Muscle layer of duodenum (tissue), 2 donors: ENCODE results near the gene DZIP3.
"Not testable (repeated sequence)": the region's sequence is repeated elsewhere in the genome, so short reads cannot be mapped to it uniquely, and the experiment has no call there.

Source experiments
- H3K27ac ChIP-seq: one replicate; pipeline ENCODE4 v1.7.0; 2013; ENCODE audit warnings: mild to moderate bottlenecking, low read length
- H3K27me3 ChIP-seq: one replicate; pipeline ENCODE4 v1.7.0; 2013; ENCODE audit warnings: low read depth, mild to moderate bottlenecking, control low read depth, low read length
- H3K36me3 ChIP-seq, 2 donors: one replicate each; pipeline ENCODE4 v1.7.0; 2013; ENCODE audit warnings: low read length in 2 of 2, control low read depth in 1 of 2, mild to moderate bottlenecking in 1 of 2; ENCODE audit not compliant: insufficient read depth in 2 of 2, control insufficient read depth in 1 of 2
- H3K4me1 ChIP-seq, 2 donors: one replicate each; pipeline ENCODE4 v1.7.0; 2013; ENCODE audit warnings: low read length in 2 of 2, mild to moderate bottlenecking in 2 of 2, control low read depth in 1 of 2, moderate library complexity in 1 of 2; ENCODE audit not compliant: insufficient read depth in 2 of 2, control insufficient read depth in 1 of 2
- H3K4me3 ChIP-seq, 2 donors: one replicate each; pipeline ENCODE4 v1.7.0; 2013; ENCODE audit warnings: low read length in 2 of 2, low read depth in 1 of 2, mild to moderate bottlenecking in 1 of 2
- H3K9me3 ChIP-seq, 2 donors: one replicate each; pipeline ENCODE4 v1.7.0; 2013; ENCODE audit warnings: low read length in 2 of 2, control low read depth in 1 of 2, mild to moderate bottlenecking in 1 of 2; ENCODE audit not compliant: control insufficient read depth in 1 of 2
- donor health status: healthy.

The DZIP3 gene

DNA sequence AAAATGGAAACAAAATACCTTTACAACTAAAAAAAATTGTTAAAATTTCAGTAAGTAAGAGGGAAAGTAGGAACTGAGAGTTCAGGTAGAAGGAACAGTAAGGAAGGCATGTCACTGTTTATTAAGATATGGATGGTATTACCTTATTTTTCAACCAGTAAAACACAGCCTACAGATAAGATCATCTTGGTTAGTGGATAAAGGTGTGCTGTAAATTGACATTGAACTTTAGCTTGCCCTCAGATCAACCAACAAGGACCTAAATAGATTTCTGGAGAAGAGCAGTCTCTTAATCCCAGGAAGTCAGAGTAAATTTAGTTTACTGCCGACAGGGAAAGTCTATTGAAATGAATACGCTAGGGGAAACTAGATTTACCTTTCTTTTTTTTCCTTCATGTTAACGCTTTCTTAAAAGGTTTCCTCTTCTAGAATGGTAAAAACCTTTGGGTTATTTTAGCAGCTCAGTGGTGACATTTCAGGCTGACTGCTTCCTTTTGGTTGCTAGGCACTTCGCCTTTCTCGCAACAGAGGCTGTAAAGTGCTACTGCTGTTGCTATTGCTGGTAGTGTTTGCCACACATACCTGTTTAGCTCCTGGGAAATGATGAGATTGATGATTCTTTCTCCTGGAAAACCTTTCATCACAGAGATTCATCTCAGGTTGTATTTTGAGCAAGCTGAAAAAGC lies 12.9 kb downstream of the DZIP3 start:
- H3K4me3 ChIP-seq = no peak overlapping the region
- no peaks in the 10 kb centered on the region for H3K36me3 ChIP-seq
- H3K4me1 ChIP-seq = no peaks in the 10 kb centered on the region
- no peak overlapping the region for H3K27ac ChIP-seq
- H3K9me3 ChIP-seq = no peaks in the 10 kb centered on the region
- no peaks in the 10 kb centered on the region for H3K27me3 ChIP-seq

DNA sequence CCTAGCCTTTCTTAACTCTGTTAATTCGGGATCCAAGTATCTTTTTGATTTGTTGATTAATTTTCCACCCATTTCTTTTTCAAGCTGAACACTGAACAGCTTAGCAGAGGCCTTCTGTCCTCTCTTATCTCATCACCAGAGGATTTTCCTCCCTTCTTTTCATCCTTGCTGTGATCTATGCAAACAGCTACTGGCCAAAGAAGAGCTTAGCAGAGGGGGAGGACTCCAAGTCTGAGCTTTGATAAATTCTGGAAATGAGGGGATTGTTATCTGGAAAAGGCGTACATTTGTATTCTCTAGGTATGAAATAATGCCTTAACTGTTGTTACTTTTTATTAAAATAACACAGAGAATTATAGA lies 13.4 kb downstream of the DZIP3 start:
- Histone ChIP-seq H3K36me3 (no peaks in the 10 kb centered on the region), H3K9me3 (no peaks in the 10 kb centered on the region), H3K27me3 (no peaks in the 10 kb centered on the region), H3K27ac (no peak overlapping the region), H3K4me3 (no peak overlapping the region), H3K4me1 (no peaks in the 10 kb centered on the region)

DNA sequence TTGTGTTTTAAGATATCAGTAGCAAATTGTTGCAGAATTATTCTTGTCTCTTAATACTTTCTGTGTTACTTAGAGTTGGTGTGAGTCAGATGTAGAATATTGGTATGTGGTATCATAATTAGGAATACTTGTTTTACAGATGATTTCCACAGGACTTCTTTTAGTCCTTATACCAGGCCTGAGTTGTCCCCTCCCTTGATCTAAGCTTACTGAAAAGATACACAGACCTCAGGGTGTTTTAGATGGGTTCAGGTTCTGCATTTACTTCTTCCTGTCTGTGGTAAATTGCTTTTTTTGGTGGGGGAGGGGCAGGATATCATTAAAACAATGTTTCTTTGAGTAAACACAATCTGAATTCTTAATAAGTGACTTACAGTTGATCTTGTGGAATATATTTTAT lies 14.2 kb downstream of the DZIP3 start:
- Histone ChIP-seq H3K4me1 (no peaks in the 10 kb centered on the region), H3K27me3 (no peaks in the 10 kb centered on the region), H3K36me3 (no peaks in the 10 kb centered on the region), H3K4me3 (no peak overlapping the region), H3K9me3 (no peaks in the 10 kb centered on the region), H3K27ac (no peak overlapping the region)

DNA sequence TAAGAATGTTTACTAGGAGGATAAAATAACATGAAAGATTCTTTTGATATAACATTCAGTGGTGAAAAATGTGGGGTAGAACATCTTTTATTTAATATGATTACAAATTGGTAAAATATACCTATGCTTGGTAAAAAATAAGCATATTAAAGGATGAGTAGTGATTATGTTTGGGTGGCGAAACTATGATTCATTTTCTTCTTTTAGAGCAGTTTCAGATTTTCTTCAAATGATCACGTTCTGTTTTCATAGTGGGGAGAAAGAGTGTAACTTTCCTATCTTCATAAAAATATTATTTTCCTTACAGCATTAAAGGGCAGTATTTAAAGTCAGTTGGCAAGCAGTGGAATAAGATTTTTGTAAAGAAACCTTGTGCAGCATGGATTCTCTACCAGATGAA lies 15.5 kb downstream of the DZIP3 start:
- Histone ChIP-seq H3K36me3 (peaks cover 0 to 4% of the 10 kb centered on the region in 2 donors), H3K27me3 (no peaks in the 10 kb centered on the region), H3K9me3 (no peaks in the 10 kb centered on the region), H3K4me3 (no peak overlapping the region), H3K27ac (no peak overlapping the region), H3K4me1 (no peaks in the 10 kb centered on the region)

DNA sequence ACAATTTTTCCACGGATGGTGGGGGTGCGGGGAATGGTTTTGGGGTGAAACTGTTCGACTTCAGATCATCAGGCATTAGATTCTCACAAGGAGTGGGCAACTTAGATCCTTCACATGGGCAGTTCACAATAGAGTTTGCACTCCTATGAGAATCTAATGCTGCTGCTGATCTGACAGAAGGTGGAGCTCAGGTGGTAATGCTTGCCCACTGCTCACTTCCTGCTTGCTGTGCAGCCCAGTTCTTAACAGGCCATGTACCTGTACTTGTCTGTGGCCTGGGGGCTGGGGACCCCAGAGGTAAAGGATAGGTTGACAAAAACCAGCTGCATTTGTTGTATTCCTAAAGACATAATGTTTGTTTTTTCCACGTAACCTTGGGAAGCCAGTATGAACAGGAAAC lies 16.0 kb downstream of the DZIP3 start:
- H3K36me3 ChIP-seq = peaks cover 0 to 8% of the 10 kb centered on the region in 2 donors
- H3K27me3 ChIP-seq = no peaks in the 10 kb centered on the region
- no peak overlapping the region for H3K27ac ChIP-seq
- no peaks in the 10 kb centered on the region for H3K4me1 ChIP-seq
- no peaks in the 10 kb centered on the region for H3K9me3 ChIP-seq
- H3K4me3 ChIP-seq = no peak overlapping the region

DNA sequence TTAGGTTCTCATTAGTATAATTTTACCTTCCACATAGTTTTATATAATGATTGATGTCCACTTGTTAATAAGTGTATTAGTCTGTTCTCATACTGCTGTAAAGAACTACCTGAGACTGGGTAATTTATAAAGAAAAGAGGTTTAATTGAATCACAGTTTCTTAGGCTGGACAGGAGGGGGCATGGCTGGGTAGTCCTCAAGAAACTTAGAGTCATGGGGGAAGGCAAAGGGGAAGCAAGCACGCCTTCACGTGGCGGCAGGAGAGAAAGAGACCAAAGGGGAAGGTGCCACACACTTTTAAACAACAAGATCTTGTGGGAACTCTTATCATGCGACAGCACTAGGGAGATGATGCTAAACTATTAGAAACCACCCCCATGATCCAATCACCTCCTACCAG lies 19.2 kb downstream of the DZIP3 start:
- H3K27me3 ChIP-seq = no peaks in the 10 kb centered on the region
- no peak overlapping the region for H3K27ac ChIP-seq
- H3K4me1 ChIP-seq = no peaks in the 10 kb centered on the region
- H3K36me3 ChIP-seq = peaks cover 0 to 8% of the 10 kb centered on the region in 2 donors
- H3K9me3 ChIP-seq = no peaks in the 10 kb centered on the region
- no peak overlapping the region for H3K4me3 ChIP-seq

DNA sequence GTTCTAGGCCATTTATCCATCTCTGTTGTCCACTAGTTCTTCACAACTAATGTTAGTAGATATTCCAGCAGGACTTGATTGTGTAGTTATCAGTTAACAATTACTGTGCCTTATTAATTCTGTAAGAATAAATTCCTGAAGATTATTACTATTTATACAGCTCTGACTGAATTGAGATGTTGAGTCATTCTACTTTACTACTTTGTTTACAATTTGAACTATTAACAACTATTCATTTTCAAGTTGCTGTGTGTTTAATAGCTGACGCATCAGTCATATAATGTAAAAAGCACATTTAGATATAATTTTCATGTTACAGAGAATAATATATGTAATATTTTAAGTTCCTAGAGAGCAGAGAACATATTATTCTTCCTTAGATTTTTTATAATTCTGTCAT lies 21.1 kb downstream of the DZIP3 start:
- peaks cover 0 to 8% of the 10 kb centered on the region in 2 donors for H3K36me3 ChIP-seq
- H3K4me3 ChIP-seq = no peak overlapping the region
- no peaks in the 10 kb centered on the region for H3K27me3 ChIP-seq
- no peaks in the 10 kb centered on the region for H3K9me3 ChIP-seq
- no peaks in the 10 kb centered on the region for H3K4me1 ChIP-seq
- no peak overlapping the region for H3K27ac ChIP-seq

DNA sequence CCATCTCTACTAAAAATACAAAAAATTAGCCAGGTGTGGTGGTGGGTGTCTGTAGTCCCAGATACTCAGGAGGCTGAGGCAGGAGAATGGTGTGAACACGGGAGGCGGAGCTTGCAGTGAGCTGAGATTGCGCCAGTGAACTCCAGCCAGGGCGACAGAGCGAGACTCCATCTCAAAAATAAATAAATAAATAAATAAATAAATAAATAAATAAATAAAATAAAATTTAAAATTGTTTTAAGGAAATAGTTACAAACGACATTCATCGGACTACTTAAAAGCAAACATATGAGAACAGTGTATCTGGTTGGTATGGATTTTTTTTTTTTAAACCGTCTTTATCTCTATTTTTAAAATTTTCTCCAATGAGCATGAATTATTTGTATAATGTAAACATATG lies 26.6 kb downstream of the DZIP3 start:
- not testable (repeated sequence) for H3K4me1 ChIP-seq, H3K4me3 ChIP-seq, H3K27me3 ChIP-seq, H3K27ac ChIP-seq, H3K9me3 ChIP-seq
- peaks cover 0 to 16% of the 10 kb centered on the region in 2 donors for H3K36me3 ChIP-seq

DNA sequence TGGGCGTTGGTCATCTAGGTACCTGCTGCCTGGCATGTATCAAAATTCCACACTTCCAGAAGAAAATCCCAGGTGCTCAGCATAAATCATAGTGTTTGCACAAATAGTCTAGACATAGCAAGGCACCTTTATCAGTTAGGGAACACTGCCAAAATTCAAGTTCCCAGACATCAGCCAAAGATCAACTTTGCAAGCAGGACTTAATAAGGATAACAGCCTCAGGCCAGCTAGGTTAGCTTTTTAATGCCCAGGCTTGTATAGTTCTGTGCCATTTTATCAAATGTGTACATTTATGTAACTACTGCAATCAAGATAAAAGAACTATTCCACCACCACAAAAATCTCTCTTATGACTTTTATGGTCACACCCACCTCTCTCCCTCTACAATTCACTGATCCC lies 30.7 kb downstream of the DZIP3 start:
- peaks cover 0 to 25% of the 10 kb centered on the region in 2 donors for H3K36me3 ChIP-seq

DNA sequence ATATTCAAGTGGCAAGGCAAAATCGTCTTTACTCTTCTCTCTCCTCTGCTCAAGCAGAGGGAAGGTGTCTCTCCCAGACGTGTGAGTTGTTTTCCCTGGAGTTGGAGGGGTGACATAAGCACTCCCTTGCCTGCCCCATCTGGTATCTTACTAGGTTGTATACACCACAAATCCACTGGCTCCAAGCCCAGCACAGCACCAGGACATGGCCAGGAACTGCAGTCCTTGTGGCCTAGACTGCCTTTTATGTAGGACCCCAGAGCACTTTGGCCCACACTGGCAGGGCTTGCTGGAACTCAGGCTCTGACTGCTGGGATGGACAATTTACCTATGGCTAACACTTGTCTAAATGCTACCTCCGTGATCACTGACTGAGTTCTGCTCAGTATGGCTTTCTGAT lies 34.0 kb downstream of the DZIP3 start:
- H3K4me3 ChIP-seq = no peak overlapping the region
- H3K36me3 ChIP-seq = peaks cover 5 to 31% of the 10 kb centered on the region in 2 donors
- no peaks in the 10 kb centered on the region for H3K9me3 ChIP-seq
- H3K4me1 ChIP-seq = no peaks in the 10 kb centered on the region
- no peak overlapping the region for H3K27ac ChIP-seq
- H3K27me3 ChIP-seq = no peaks in the 10 kb centered on the region

More for the DNA sequence above, 30.7 kb downstream of the DZIP3 start:
- no peaks in the 10 kb centered on the region for H3K4me1 ChIP-seq
- no peaks in the 10 kb centered on the region for H3K27me3 ChIP-seq
- H3K9me3 ChIP-seq = no peaks in the 10 kb centered on the region
- H3K27ac ChIP-seq = no peak overlapping the region
- H3K4me3 ChIP-seq = no peak overlapping the region

DNA sequence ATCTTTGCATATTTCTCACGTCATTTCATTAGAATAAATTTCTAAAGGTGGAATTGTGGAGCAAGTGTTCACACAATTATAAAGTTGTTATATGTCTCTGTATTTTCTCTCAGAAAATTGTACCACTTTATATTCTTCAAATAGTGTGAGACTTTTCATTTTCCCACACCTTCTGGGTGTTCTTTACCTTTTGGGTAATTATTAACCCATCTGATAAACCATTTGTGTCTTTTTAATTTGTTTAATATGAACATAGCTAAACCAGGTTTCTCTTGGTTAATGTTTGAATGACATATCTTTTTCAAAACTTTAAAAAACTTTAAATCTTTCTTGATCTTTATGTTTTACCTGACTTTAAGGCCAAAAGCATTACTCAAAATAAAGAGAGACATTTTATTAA lies 40.5 kb downstream of the DZIP3 start:
- no peak overlapping the region for H3K4me3 ChIP-seq
- H3K4me1 ChIP-seq = no peaks in the 10 kb centered on the region
- peaks cover 6 to 15% of the 10 kb centered on the region in 2 donors for H3K36me3 ChIP-seq
- H3K27me3 ChIP-seq = no peaks in the 10 kb centered on the region
- H3K9me3 ChIP-seq = no peaks in the 10 kb centered on the region
- no peak overlapping the region for H3K27ac ChIP-seq

DNA sequence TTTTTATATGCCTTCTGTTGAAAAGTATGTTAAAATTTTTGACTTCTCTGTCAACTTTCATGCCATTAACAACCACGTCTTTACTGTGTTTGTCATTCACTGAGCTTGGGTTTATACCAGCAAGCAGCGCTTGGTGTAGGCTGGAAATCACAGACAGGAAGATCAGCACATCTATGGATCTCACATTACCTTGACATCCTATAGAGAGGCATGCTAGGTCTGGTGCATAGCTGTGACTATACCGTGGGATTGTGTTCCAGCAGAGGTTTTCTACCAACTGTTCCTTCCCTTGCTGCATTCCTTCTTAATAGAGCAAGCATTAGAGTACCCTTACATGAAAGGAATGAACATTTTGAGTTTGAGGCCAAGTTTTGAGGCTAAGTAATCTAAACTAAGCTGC lies 53.0 kb downstream of the DZIP3 start:
- no peaks in the 10 kb centered on the region for H3K4me1 ChIP-seq
- no peak overlapping the region for H3K4me3 ChIP-seq
- H3K27ac ChIP-seq = no peak overlapping the region
- no peaks in the 10 kb centered on the region for H3K27me3 ChIP-seq
- H3K9me3 ChIP-seq = no peaks in the 10 kb centered on the region
- peaks cover 0 to 26% of the 10 kb centered on the region in 2 donors for H3K36me3 ChIP-seq
